ENCODE results near the gene MBTD1. TPM values are rescaled to one million over a fixed set of nuclear protein-coding genes. Genes with fewer than 3 reads are reported as not detected.

MBTD1 gene
- polyA plus RNA-seq, 1 of the 3 experiments (the other 2 are of a cell fraction) = 4.6 TPM

- Histone ChIP-seq H3K9me3 (no peaks in the 10 kb centered on the region), H4K20me1 (ENCODE audit: insufficient read depth) (no peaks in the 10 kb centered on the region), H3K27ac (ENCODE audit: low read depth in 2 of 2, low read length in 1 of 2) (no peak overlapping the region), H3K9ac (no peak overlapping the region), H3K79me2 (ENCODE audit: insufficient read depth) (no peaks in the 10 kb centered on the region), H3K27me3 (ENCODE audit: insufficient read depth) (no peaks in the 10 kb centered on the region), H3K9me2 (no peaks in the 10 kb centered on the region), H3K4me1 (ENCODE audit: control insufficient read depth in 1 of 2, insufficient read depth in 2 of 2, low read depth in 1 of 2, low read length in 1 of 2) (no peaks in the 10 kb centered on the region), H2AFZ (ENCODE audit: low read depth) (no peak overlapping the region), H3K4me3 (ENCODE audit: low read depth in 2 of 2, low read length in 1 of 2) (no peak overlapping the region), H3F3A (replicated peaks; ENCODE audit: insufficient read depth) (peaks cover under 1% of the 10 kb centered on the region), H3K4me2 (no peak overlapping the region), H3K36me3 (replicated peaks in 1 of 2; ENCODE audit: control insufficient read depth in 1 of 2, insufficient read depth in 2 of 2, low read length in 1 of 2) (no peaks in the 10 kb centered on the region)
- TF ChIP-seq ELF1 (IDR thresholded peaks at IDR 0.05) (no peak), ZBTB33 (IDR thresholded peaks at IDR 0.05; ENCODE audit: borderline replicate concordance, low read depth) (no peak), FOXJ3 (CRISPR knock-in tag; IDR thresholded peaks at IDR 0.05) (no peak), USF2 (IDR thresholded peaks at IDR 0.05; ENCODE audit: borderline replicate concordance, low read depth, low read length) (no peak), USF1 (IDR thresholded peaks at IDR 0.05; ENCODE audit: borderline replicate concordance, low read depth) (no peak), EZH2phosphoT487 (IDR thresholded peaks at IDR 0.05; ENCODE audit: borderline replicate concordance, low read depth) (no peak), MXI1 (IDR thresholded peaks at IDR 0.05; ENCODE audit: low read depth, low read length) (no peak), RCOR1 (IDR thresholded peaks at IDR 0.05; ENCODE audit: low read length) (no peak), FOXM1 (IDR thresholded peaks at IDR 0.05; ENCODE audit: low read depth) (no peak), IRF3 (IDR thresholded peaks at IDR 0.05; ENCODE audit: low read depth, low read length) (no peak), GATA2 (CRISPR knock-in tag; IDR thresholded peaks at IDR 0.05) (no peak), RXRA (IDR thresholded peaks at IDR 0.05; ENCODE audit: borderline replicate concordance, low read depth) (no peak), PBX3 (IDR thresholded peaks at IDR 0.05) (no peak)
- 85% methylated on average over 2 of the region's 2 CpGs for WGBS (ENCODE audit: low lambda C conversion rate)
- no peak for DNase-seq
- ChIA-PET CTCF (interaction anchor here (1.6 to 1.9 kb wide), 2 partner anchors 11 to 133 kb away, joined by 4 read pairs; no protein-coding TSS in a partner anchor), POLR2A (no interaction called here)
Measured at GRCh38 chr17:51133365-51133764, 126.5 kb downstream of the MBTD1 start.

Measured in SK-N-SH (cell line).